ENCODE results near the gene SIRT7.

DNA sequence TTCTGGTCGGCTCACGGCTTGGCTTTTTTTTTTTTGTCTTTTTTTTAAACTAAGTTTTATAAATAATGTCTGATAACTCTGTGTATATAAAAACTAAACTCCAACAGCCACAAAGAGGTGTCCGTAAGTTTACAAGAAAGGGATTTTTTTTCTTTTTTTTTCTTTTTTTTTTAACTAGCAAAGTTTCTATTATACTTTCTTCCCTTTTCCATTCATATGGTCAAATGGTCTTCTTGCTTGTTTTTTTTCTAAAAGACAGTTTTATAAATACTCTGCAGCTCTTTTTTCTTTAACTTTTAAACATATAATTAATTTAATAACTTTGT is 3.5 kb upstream of the SIRT7 start:
- TF ChIP-seq, protein P1, sequence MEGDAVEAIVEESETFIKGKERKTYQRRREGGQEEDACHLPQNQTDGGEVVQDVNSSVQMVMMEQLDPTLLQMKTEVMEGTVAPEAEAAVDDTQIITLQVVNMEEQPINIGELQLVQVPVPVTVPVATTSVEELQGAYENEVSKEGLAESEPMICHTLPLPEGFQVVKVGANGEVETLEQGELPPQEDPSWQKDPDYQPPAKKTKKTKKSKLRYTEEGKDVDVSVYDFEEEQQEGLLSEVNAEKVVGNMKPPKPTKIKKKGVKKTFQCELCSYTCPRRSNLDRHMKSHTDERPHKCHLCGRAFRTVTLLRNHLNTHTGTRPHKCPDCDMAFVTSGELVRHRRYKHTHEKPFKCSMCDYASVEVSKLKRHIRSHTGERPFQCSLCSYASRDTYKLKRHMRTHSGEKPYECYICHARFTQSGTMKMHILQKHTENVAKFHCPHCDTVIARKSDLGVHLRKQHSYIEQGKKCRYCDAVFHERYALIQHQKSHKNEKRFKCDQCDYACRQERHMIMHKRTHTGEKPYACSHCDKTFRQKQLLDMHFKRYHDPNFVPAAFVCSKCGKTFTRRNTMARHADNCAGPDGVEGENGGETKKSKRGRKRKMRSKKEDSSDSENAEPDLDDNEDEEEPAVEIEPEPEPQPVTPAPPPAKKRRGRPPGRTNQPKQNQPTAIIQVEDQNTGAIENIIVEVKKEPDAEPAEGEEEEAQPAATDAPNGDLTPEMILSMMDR (IDR thresholded peaks at IDR 0.05; ENCODE audit: low read depth, low read length), result no peak
- TF ChIP-seq EZH2phosphoT487 (IDR thresholded peaks at IDR 0.05; ENCODE audit: low read depth), result no peak

Data from OCI-LY3 (cell line).